Stimulated activated CD8-positive, alpha-beta memory T cell treated with anti-CD3 and anti-CD28 coated beads, Interleukin-15, amount 100 ng/mL, for 24 hours (primary cell): ENCODE results near the gene CTNND1.

Experiments used
- DNase-seq: peaks from one replicate; pipeline ENCODE4 v3.0.0-alpha.2; 2020; ENCODE audit warnings: low read depth

CTNND1 gene

DNA sequence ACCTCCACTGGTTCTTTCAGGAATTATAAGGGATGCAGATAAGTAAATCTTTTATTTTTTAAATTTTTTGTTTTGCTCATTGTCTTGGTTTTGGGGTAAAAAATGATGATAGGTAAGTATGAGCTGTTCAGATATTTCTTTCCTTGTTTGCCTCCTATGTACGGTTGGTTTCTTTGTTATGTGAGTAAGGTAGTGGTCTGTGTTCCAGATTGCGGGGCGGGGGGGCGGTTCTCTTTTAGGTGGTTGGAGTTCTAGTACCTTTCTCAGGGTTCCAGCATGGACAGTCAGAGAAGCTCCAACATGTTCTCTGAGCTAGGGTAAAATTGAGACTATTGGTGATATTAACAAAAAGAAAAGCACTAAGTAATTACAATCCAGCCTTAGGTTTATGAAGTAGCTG, 2.4 kb downstream of the CTNND1 start:
- DNase-seq, result no peak

DNA sequence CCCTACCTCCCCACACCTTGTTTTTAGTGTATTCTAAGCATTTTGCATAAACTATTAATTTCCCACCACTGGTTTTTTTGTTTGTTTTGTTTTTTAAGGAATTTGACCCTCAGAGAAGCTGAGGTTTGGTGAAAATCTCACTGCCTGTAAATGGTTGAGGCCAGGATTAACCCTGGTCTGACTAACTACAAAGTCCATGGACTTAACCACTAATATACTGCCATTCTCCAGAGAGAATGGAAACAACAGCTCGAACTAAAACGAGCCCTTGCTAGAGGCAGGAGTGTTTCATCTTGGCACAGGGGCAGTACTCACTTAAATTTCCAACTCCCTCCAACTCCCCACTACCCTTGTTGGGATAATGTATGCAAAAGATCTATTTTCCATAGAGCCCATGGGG, 3.0 kb downstream of the CTNND1 start:
- no peak for DNase-seq

DNA sequence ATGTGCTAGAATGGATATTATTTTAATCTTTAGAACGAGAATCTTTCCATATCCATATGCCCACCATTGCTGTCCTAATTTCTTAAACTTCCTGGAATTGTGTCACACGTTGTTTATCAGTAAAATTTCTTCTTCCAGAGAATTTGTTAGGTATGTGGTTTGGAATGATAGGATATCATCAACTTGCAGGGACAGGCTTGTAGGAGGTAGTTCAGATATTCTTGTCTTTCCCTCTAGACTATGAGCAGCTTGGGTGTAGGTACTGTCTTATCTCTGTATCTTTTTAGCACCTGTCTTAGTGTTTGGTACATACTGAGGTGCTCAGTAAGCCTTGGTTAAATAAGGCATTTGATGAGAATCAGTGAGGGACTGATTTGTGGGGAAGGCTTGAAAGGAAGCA, 3.4 kb downstream of the CTNND1 start:
- no peak for DNase-seq

DNA sequence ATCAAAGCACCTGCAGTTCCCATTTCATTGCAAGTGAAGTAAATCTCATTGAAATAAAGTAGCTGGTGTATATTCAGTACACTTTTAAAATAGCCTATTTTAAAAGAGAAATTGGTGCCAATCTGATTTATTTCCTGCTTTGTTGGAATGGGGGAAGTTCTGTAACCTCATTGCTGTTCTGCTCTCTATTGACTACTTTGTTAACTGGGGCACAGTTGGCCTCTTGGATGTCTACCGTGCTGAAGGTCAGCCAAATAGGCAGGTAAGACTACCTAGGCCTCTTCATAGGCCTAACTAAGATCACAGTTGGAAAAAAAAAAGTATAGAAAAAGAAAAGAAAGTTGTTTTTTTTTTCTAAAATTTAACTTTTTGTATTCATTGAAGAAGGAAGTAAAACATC, 9.2 kb downstream of the CTNND1 start:
- DNase-seq, result no peak

DNA sequence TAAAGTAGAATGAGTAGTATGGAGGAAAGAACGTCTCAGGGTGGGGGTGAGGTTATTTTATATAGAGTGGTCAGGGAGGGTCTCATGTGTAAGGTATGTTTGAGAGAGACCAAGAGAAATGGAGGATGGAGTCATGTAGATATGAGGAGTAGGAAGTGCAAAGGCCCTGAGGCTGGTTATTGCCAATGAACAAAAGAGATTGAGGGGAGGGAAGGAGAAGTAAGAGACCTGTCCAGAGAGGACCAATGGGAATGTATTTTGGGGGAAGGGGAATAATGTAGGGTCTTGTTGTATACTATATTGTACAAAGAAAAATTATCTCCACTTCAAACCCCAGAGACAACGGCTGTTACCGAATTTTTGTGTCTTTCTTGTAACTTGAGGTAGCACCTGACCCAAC, 9.8 kb downstream of the CTNND1 start:
- DNase-seq, result no peak

DNA sequence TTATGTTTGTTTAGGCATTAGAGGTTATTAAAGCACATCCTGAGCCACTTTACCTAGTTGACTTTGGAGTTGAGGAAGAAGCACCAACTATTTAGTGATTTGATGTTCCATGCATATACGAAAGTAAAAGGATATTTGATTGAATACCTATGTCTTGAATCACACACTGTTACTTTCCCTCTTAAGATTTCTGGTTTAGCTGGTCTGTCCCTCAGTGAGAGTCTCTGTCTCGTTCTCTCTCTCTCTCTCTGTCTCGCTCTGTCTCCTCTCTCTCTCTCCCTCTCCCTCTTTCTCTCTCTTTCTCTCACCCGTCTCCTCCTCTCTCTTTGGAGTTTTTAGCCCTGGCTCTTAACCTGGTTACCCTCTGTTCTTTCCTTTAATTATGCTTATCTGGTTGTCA, 11.0 kb downstream of the CTNND1 start:
- DNase-seq, result no peak

DNA sequence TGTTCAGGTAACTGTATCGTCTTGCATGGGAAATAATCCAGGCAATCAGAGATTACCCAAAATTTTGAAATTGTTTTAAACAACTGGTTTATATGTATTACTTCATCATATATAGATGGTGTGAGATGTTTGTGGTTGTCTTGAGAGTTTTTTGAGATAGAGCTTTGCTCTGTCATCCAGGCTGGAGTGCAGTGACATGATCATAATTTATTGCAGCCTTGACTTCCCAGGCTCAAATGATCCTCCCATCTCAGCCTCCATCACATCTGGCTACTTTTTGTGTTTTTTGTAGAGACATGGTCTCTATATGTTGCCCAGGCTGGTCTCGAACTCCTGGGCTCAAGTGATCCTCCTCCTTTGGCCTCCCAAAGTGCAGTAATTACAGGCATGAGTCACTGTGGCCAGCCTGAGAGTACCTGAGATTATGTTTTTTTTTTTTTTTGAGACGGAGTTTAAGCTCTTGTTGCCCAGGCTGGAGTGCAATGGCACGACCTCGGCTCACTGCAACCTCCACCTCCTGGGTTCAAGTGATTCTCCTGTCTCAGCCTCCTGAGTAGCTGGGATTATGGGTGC, 11.5 kb downstream of the CTNND1 start:
- no peak for DNase-seq

DNA sequence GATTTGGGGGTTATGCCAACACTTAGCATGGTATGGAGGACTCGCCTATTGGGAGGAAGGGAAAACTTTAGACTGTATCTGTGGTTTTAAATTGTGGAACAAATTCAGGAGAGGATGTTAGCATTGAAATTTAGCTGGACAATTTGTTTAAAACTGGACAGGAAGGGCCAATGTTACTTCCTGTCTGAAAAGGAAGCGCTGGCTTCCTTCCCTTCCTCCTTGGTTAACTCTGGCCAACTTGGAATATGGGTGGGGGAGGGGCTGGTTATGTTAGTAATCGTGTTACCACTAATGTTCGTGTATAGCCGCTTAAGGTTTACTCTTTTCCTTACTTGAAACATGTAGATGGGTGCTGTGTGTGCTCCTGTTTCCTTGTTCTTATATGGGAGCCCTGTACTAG, 13.9 kb downstream of the CTNND1 start:
- DNase-seq, result no peak

DNA sequence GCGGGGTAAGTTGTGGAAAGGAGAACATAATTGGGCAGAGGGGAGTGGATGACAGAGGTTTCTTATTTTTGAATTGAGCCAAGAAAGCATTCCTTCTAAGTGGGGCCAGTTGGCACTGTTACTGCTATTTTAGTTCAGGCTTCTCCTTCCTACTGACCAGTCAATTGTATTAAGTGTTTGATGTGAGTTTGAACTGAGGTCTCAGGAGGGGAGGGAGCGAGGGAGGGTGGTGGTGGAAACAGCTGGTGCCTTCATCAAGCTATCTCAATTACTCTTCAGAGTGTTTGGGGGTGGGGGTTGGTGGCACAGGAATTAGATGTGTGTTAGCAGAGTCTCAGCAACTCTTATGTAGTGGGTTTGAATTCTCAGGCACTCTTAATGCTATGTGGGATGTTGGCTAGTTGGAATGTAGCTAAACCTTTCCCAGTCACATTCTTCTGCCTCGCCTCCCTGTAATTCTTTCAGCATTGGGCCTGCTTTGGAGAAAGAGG, 14.5 kb downstream of the CTNND1 start:
- DNase-seq, result no peak

DNA sequence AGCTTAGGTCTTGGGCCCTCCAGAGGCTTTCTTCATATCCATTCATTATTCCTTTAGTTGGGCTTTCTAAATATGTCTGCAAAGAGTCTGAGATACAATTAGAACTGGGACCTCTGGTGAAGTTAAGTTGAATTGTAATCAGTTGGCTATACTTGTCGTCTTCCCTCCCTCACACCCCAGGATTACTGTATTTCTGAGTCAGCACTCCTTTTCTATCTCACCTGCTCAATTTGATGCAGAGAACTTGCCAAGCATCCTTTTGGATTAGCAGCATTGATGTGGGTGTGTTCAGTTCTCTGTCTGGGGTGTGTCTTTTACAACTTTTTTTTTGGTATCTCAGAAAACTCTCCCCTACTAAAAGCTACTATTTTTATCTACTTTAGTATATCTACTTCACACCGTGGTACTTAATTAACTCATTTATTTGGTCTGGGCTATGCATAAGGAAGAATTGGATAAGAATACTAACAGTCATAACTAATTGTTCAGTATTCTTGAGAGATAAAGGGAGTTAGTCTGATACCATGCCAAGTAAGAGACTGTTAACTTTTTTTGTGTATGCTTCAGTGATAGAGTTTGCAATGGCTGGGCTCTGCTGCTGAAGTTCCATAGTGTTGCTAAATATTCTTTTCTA, 15.1 kb downstream of the CTNND1 start:
- no peak for DNase-seq

DNA sequence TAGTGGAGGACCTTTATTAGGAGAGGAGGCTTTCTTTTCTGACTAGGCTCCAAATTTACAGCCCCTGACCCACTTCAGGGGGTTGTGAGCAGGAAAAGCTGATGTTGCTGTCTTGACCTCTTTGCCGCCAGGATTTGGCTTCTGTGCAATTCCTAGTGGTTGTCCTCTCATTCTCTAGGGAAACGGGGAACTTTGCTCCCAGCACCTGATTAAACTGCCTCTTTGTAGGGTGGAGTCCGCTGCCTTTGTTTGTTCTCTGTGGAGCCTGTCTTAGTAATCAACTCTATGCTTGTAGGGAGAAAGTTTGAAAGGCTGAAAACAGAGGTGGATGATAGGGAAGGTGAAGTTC, 16.3 kb downstream of the CTNND1 start:
- DNase-seq, result no peak

DNA sequence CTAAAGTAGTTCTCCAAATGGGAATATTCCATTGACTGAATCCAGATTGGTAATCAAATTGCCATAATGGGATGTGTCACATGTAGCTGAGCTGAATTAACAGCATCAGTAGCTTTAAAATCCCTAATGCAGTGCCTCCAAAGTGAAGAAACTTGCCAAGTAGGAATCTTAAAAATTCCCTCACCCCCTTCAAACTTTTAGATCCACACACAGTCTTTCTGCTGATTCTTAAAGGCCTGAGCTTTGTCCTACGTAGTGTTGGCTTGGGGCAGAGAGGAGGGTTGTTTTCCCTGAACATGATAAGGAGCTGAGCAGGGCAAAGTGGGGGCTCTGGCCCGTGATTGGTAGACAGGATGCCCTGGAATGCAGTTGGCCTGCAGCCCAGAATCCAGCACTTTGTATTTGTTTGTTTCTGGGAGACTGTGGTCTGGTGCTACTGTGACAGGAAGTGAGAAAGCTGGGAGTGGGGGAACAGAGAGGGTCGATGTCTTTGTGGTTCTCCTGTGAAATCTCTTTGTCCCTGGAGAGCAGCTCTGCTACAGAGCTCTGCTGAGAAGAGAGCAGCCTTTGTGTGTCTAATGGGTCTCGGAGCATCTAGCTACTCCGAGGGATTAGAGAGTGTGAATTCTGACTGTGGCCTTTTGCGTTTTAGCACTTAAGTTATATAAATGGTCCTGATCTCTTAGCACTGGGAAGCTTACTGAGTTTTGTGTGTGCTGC, 16.9 kb downstream of the CTNND1 start:
- no peak for DNase-seq

DNA sequence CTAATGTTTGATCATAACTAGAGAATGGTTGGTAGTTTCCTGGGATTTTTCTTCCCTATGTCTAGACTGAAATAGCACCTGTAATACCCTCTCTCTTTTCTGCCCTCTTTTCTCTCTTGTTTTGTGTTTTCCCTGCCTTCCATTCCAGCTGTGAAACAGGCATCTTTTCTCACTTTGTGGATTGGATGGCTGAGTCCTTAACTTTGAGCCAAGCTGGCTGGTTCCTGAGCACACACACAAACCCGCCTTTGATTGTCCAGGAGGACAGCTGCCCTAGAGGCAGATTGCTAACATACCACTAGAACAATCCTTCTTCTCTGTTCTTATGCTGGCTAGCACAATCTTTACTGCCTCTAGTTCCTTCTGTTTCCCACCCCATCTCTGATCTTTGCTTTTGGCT, 17.7 kb downstream of the CTNND1 start:
- DNase-seq, result no peak

DNA sequence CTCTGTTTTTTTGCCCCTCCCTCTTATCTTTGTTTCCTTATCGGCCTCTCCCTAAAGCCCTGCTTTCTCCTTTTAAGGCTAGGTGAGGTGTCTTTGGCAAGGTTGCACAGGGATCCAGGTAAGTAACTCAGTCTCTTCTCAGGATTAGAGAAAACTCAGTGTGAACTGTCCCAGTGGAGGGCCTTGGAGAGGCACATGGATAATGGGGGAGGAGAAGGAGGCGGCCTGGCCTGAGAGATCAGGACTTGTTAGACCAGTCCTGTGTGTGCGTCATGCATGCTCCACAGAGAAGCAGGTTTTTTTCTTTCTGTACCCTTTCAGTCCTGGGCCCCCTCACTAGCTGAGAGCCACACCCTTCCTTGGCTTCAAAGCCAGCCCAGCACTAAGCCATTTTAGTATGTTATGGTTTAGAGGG, 19.9 kb downstream of the CTNND1 start:
- no peak for DNase-seq

DNA sequence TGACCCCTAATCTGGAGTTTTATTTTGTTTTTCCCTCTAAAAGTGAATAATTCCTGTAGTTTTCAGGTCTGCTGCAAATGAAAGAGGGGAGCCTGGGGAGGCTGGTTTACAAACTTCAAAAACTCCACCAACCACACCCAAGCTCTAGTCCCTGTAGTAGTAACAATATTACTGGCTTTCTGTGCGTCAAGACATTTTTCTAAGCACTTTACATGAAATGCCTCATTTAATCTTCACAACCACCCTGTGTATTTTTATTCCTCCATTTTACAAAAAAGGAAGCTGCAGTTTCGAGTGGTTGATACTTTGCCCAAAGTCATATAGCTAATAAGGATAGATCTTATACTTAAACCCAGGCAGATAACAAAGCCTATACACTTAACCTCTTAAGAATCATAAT, 23.5 kb downstream of the CTNND1 start:
- no peak for DNase-seq

DNA sequence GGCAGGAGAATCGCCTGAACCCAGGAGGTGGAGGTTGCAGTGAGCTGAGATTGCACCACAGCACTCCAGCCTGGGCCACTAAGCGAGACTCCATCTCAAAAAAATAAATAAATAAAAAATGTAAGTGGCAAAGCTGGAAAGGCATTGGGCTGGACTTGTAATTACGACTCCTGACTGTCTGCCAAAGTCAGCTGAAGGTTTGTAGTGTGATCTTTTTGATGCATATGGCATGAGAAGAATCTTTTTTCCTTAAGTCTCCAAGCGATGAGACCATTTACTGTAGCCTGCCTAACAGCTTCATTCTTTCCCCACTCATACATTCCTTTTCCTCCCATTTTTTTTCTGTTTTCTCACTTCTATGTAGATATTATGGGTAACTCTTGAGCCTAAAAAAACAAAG, 24.8 kb downstream of the CTNND1 start:
- DNase-seq, result no peak

DNA sequence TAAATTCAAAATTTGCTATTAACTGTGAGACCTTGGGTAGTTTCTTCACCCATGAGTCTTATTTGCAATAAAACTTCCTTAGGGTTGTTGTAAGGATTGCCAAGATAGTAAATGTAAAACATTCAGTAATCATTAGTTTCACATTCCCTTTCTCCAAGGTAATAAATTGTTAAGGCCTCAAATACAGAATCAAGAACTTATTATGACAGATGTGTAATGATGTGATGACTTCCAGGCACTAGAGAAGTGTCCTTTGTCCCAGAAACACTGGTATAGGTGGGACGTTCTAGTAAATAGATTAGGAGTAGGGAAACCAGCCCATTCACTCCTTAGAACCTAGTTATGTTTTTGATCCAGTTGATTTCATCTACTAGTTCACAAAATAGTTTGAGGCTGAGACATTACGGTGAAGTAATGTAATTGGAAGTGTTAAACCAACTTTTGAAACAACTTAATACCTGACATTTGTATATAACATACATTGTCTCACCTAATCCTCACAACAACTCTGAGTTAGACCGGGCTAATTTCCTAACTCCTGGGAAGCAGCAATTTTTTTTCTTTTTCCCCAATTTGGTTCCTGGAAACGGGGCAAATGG, 25.5 kb downstream of the CTNND1 start:
- DNase-seq, result no peak

DNA sequence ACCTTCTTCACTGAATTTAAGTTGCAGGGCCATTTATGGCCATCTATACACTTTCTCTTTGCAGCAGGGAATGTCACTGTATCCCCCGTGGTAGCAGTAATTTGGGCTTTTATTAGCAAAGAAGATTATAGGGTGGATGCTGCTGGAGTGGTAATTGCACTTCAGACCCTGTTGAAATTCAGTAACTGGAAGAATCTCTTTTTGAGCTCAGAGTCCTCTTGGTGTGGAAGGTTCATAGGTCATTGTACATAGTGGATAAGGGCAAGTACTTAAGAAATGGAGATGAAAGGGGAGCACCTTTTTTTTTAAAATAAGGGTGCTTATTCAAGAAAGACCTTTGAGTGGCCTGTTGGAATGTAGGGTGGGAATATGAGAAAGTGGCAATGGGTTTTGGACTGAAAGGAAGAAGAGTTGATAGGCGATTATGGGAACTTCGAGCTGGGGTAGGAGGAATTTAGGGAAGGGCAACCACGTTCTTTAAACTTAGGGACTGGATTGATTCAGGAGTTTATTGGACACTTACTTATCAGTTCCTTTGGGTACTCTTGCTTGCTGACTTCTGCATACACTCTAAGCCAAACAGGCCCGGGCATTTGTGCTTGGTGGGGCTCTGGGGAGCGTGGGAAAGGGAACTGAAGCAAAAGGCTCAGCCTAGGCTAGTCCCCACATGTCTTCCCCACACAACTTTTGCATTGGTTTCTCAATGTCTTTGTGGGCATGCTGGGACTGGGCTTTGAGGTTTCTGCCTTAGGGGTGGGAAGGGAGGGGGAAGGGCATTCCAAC, 26.5 kb downstream of the CTNND1 start:
- DNase-seq, result no peak

DNA sequence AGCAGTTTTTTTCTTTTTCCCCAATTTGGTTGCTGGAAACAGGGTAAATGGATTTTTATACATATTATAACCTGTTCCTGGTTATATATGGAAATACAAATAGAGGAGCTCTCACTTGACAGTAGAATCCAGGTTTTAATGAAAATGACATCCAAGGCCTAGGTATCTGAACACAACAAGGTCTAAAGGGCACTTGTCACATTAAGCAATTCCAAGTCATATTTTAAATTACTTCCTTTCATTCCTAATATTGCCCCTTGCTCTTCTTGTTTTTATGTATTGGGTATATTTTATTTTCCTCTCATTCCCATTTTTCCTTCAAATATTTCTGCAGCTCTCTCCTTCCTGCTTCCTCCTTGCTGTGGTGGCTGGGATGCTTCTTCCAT, 27.1 kb downstream of the CTNND1 start:
- no peak for DNase-seq

DNA sequence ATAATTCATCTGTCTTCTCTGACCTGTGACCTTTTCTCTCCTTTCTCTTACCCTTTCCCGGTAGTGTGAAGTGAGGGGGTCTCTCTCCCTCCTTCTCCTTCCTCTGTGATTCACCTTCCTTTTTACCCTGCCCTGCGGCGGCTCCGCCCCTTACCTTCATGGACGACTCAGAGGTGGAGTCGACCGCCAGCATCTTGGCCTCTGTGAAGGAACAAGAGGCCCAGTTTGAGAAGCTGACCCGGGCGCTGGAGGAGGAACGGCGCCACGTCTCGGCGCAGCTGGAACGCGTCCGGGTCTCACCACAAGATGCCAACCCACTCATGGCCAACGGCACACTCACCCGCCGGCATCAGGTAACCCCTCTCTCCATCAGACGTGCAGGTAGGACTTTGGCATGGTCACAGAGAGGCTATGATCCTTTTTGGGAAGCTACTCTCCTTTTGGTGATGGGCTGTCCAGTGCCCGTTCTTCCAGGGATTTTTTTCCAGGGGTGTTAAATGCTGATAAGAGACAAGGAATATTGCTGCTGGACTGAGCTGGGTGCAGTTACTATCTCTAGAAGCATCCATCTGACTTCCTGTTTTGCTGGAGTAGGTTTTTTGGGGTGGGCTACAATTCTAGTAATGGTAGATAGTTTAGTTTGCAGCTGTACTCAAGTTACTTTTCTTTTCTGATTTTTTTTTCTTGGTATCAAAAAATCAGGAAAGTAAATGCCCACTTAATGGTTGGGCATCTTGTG, 29.9 kb downstream of the CTNND1 start:
- no peak for DNase-seq

DNA sequence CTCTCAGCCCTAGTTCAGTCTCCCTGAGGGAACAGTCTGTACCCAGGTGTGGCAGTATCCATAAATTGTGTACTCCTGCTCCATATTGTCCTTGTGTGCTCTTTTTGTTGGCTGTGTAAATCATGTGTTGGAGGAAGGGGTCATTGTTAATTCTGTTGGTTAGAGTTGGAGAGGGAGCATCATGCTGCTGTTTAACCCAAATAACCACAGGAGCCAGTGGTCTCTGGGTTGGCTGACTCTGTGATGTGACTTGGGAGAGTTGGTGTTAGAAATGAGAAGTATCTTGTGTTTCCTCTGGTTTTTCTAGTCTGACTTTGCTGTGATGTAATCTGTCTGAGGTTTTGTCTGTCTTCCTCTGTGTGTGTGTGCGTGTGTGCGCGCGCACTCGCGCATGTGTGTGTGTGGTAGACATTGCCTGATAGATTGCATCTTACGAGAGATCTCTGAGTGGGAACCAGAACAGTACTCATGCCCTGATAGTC, 30.5 kb downstream of the CTNND1 start:
- DNase-seq, result peak; percentile 45

DNA sequence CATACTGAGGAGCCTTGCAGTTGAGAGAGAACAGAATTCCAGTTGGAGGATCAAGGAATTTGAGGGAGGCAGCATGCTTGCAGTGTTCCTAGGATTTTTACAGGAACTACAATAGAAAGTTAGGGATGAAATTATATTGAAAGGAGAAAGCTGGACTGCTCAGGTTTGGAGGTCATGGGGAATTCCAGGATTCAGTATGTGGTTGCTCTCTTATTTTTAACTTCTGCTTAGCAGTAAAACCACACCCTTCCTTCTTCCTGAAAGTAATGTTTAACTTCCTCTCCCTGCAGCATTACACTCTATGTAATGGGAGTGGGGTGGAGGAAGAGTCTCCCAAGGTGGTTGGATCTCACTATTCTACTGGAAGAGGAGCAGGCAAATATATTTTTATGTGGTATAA, 31.3 kb downstream of the CTNND1 start:
- no peak for DNase-seq
